NCI-H1694 treated with DMSO at 0.1 percent for 48 hours (cell line): ENCODE results near the gene ZDHHC16.
A peak's percentile ranks its signal among the peaks of the same experiment; 100 is the strongest.
"Not testable (repeated sequence)": the region's sequence is repeated elsewhere in the genome, so short reads cannot be mapped to it uniquely, and the experiment has no call there.

Experiments used
- DNase-seq: peaks from one replicate; lab custom pipeline; 2025; lab: John Stamatoyannopoulos, UW

The ZDHHC16 gene

DNA sequence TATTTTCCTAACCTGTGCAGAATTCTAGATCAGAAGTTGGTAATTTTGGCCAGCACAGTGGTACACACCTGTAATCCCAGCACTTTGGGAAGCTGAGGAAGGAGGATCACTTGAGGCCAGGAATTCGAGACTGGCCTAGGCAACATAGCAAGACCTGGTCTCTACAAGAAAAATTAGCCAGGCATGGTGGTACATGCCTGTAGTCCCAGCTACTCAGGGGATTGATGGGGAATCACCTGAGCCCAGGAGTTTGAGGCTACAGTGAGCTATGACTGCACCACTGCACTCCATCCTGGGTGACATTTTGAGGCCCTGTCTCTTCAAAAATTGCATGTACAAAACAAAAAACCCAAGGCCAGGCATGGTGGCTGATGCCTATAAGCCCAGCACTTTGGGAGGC lies 11.4 kb upstream of the ZDHHC16 start:
- DNase-seq = no peak

DNA sequence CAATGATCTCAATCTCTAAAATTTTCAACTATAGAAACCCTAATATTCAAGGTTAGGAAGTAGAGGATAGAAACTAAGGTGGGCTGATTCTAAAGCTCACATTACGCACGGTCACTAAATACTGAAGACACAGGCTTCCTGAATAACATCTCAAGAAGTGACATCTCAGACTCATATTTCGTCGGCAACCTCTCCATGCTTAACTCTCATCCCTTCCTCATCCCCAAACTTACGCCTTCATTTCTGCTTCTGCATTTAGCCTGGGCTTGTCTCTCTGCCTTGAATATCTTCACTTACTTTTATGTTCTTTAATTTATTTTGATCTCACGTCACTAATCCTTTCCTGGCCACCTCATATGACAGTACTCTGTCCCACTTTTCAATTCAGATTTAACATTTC lies 10.8 kb upstream of the ZDHHC16 start:
- DNase-seq = no peak

DNA sequence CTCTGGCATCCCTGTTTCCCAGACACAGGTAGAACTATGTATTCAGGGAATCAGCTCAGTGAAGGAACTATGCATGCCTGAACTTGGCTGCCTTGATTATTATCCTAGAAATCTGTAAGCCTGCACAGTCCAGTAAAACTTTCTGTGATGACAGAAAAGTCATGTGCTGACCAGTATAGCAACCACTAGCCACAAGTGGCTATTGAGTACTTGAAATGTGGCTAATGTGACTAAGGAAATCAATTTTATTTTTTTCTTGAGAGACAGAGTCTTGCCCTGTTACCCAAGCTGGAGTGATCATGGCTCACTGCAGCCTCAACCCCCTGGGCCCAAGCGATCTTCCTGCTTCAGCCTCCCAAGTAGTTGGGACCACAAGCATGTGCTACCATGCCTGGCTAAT lies 3.7 kb upstream of the ZDHHC16 start:
- no peak for DNase-seq

DNA sequence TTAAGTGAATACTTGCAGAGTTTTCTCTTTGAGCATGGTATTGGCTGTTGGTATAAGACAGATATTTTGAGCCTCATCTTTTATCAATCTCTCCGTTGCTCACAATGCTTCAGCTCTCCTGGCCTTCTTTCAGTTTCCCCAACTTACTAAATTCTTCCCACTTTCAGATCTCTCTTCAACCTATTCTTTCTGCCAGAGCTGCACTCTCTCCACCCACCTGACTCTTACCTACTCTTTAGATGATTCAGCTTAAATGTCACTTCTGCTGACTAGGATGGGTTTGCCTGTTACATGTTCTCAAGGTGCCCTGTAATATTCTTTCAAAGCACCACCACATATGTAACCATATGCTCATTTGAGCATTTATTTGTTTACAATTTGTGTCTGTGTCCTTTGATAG lies 1.8 kb upstream of the ZDHHC16 start:
- no peak for DNase-seq

DNA sequence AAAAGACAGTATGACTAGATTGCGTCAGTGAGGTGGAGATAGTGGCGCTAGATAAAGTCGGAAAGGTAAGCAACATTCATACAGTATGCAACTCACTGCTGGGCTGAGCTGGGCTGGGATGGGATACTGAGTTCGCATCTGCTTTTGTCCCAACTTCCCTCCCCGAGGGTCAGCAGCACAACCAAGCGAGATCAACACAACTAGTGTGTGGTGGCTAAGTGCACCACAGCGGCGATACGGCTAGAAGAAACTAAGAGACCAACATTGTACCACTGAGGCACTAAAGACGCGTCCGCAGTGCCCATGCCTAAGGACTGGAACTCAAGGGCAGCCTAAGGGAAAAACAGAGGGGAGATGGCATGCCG lies 636 bp upstream of the ZDHHC16 start:
- no peak for DNase-seq

DNA sequence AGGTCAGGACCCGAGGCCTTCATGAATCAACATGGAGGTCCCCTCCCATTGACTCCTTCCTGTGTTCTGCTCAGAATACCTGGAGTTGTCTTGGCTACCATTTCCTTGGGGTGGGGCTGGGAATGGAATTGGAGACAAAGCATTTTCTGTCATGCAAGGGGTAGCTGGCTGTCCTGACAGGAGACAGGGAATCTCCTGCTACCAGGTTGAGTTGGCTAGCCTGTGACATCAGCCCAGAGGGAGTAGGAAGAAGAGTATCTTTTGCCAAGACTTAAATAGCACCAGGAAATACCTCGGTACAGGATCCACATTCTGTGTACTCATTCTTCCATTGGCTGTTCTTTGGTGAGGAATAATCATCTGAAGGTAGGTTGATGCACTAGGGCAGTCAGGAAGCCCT lies 4.9 kb downstream of the ZDHHC16 start:
- DNase-seq = no peak

DNA sequence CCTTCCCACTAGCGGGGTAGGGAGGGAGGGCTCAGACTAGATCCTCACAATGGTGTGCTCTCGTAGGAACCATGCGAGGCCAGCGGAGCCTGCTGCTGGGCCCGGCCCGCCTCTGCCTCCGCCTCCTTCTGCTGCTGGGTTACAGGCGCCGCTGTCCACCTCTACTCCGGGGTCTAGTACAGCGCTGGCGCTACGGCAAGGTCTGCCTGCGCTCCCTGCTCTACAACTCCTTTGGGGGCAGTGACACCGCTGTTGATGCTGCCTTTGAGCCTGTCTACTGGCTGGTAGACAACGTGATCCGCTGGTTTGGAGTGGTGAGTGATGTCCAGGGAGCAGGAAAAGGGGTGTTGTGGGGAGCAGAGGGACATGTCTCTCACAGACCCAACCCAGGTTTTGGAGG lies 5.6 kb downstream of the ZDHHC16 start:
- no peak for DNase-seq

DNA sequence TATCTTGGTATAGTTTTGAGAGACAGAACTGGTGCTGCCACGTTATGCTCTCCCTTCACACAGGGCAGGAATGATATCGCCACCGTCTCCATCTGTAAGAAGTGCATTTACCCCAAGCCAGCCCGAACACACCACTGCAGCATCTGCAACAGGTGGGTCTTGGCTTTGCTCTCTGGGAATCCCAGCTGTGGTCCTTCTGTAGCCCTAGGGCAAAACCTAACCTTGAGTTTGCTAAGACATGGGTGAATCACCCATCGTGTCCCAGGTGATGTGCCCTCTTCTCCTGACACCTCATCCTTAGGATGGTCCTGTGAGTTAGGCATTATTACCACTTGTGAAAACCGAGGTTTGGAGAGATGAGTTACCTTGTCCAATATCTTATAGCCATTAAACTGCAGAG lies 6.4 kb downstream of the ZDHHC16 start:
- DNase-seq = no peak

DNA sequence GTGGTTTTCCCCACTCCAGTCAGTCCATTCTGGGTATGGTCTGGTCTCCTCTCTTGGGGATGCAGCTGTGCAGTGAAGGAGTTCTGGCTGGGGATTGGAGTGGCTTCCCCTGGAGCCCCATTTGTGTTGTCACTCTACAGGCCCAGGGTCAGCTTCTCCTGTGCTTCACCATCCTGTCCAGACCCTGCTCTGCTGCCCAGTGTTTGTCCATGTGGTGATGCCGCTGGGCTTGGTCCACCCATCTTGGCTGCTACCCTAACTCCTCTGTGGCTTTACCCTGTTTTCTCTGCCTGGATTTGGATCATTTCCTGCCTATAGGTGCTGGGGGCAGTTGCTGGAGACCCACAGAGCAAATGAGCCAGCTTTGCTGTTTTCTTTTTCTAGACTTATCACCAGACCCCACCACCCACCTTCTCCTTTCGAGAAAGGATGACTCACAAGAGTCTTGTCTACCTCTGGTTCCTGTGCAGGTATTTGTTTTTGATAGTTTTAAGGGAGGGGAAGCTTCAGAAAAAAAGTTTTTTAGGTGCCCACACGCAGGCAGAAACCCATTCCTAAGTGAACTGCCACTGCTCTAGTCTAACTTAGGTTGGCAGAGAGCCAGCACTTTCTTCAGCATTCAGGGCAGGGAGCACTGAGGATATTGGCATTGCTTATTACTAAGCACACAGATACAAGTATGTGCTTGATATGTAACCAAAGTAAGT lies 8.5 kb downstream of the ZDHHC16 start:
- DNase-seq = no peak

DNA sequence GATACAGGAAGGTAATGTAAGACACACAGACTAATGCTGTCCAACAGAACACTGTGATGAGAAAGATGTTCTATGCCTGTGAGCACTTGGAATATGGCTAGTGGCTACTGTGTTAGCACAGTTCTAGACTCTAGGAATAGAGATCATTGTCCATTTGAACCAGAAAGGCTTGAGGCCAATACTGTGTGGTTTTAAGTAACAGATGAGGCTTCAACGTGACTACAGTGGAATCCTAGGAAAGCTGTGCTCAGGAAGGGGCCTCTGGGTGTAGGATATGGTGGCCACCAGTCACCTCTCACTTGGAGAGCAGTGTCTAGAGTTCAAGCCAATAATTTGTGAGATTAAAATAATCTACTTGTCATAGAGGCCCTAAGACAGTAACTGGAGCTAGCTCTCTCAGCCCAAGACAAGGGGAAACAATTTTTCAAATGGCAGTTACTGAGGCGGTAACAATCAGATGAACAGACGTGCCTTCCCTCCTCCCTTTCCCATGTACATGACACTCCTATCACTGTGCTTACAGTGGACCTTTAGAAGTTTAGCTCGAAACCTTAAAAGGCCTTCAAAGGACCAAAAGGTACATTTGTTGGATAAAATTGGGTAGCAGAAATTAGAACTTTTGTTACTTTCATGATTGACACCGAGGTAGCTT lies 10.2 kb downstream of the ZDHHC16 start:
- no peak for DNase-seq

DNA sequence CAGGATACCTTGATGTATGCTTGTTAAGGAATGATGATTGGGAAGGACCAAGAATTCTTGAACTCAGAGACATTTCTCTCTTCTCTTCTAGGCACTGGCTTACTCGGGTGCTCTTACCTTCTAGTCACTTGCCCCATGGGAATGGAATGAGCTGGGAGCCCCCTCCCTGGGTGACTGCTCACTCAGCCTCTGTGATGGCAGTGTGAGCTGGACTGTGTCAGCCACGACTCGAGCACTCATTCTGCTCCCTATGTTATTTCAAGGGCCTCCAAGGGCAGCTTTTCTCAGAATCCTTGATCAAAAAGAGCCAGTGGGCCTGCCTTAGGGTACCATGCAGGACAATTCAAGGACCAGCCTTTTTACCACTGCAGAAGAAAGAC lies 10.7 kb downstream of the ZDHHC16 start:
- no peak for DNase-seq

DNA sequence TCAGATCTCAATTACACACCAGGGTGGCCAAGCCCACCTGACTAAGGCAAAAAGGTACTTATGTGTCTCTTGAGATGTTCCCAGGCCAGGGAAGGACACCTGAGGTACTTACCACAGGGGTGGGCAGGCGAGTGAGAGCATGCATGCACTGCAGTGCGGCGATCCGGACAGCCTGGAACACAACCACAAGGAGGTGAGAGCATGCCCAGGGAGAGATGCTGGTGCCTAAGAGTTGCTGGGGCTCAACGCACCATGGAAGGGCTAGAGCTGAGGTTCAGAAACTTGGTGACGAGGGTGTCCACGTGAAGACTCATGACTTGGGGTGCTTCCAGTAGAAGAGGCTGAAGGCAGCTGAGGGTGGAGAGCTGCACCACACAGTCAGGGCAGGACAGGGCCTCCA lies 13.1 kb downstream of the ZDHHC16 start:
- DNase-seq = no peak

DNA sequence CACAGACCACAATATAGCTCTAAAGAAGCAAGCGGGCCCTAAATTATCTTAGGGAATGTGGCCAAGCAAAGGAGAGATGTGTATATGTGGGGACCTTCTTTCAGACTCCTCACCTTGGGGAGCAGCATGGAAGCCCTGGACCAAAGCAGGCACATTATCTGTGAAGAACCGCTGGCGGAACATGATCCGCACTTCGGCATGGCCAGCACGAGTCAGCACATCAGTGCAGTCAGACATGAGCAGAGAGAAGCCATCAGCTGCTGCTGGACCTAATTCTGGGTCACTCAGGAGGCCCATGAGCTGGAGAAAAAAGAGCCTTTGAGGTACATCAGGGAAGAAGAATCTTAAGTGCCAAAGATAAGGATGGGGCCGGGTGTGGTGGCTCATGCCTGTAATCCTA lies 14.0 kb downstream of the ZDHHC16 start:
- DNase-seq = no peak

DNA sequence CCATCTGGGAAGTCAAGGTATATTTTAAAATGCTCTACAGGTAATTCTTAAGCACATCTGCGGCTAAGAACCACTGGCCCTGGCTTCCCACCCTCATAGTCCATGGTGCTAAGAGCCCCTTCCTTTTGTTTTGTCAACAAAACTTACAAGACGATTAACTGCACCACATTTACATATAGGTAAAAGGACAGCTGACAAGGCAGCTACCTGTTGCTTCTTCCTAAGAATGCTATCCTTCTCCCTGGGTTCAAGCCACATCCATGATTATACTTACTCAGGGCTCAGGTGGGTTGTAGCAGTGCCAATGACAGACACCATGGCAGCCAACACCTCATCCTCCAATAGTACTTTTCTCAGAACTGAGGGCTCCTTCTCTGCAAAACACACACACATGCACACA lies 16.3 kb downstream of the ZDHHC16 start:
- no peak for DNase-seq

DNA sequence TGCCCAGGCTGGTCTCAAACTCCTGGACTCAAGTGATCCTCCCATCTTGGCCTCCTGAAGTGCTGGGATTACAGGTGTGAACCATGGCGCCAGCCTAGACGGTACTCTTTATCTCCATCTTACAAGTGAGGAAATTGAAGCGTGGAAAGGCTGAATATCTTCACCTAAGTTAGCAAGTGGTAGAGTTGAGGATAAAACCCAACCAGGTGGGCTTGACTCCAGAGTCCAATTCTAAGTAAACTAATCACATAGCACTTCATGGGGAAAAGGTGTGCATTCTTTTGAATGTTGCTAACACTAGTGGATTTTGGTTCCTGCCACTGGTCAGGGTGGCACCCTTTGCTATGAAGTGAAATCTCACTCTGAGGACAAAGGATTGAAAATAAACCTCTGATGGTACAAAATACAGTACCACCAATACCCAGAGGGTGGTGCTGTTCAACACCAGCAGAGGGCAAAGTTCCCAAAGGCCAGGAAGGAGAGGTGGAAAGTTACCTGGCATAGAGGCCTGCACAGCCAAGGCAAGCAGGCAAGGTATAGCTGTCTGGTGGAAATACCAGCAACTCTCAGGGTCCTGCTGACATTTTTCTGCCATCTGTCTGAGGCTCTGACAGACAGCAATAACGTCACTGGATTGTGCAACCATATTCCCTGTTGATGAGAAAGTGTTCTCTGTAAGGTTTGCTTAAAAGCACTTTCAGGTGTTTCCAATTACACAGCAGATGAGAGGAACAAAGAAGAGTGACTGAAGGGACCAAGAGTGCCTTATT lies 17.6 kb downstream of the ZDHHC16 start:
- peak; percentile 37 for DNase-seq

DNA sequence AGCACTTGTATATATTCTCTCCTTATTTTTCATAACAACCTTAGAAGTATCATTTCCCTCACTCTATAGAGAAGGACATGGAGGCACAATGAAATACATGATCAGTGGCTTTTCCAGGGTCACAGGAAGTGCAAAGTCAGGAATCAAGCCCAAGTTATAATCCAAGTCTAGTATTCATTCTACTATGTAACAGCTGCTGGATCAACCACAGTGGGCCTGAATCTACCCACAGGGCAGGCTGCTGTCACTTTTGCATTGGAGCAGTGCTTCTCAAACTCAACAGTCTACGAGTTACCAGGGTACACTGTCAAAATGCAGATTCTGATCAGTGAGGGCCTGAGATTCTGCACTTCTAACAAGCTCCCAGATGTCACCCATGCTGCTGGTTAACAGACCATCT lies 18.3 kb downstream of the ZDHHC16 start:
- no peak for DNase-seq

DNA sequence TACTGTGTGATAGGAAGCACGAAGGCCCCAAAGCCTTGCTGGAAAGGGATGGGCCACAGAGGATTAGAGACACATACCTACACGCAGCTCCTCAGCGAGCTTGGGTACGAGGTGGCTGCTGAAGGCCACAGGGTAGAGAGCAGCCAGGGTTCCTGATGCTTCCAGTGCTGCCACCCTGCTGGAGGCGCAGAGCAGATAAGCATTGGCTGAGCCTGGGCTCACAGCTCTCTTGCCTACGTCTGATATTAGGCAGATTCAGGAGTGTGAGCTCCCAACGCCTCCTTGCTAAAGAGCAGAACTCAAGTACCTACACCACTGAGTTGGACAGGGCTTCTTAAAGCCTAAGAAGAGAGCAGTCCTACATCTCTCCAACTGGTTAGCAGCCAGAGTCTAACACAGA lies 20.0 kb downstream of the ZDHHC16 start:
- no peak for DNase-seq

DNA sequence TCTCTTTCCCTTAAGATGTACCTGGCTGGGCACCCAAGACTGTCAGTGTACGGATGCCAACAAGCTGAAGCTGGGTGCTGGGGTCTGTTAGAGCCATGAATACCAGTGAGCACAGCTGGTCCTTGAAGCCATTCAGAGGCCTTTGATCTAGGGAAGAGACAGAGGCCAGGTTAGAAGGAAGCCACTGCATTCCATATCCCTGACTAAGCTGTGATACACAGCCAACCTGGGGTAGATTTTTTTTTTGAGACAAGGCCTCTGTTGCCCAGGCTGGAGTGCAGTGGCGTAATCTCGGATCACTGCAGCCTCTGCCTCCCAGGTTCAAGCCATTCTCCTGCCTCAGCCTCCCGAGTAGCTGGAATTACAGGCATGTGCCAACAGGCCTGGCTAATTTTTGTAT lies 20.8 kb downstream of the ZDHHC16 start:
- no peak for DNase-seq

DNA sequence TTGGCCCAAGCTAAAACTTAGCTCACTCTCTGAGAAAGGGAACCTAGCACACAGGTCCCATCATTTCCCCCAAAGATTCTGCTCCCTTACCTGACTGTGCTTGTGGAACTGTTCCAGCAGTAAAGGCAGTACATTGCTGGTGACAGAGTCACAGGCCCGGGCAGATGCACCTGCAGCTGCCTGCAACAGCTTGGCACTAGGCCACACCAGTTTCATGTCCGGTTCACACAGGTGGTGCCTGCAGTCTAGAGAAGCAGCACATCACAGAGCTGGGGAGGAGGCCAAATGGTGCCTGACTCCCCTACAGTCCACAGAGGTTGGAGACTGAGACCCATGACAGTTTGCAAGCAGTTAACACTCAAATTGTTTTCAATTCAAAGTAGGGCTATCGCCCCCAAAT lies 22.2 kb downstream of the ZDHHC16 start:
- DNase-seq = no peak

DNA sequence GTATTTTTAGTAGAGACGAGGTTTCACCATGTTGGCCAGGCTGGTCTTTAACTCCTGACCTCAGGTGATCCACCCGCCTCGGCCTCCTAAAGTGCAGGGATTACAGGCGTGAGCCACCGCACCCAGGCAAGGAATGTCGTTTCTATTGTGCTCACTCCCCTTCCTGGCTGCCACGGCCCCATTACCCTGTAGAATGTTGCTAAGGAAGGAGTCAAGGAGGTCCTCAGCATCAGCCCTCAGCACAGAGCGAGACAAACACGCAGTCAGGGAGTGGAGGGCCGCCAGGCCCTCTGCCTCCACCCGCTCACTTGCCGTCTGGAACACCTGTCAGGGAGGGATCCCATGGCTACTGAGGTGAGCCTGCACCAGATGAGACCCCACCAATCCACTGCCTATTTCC lies 22.8 kb downstream of the ZDHHC16 start:
- not testable (repeated sequence) for DNase-seq

DNA sequence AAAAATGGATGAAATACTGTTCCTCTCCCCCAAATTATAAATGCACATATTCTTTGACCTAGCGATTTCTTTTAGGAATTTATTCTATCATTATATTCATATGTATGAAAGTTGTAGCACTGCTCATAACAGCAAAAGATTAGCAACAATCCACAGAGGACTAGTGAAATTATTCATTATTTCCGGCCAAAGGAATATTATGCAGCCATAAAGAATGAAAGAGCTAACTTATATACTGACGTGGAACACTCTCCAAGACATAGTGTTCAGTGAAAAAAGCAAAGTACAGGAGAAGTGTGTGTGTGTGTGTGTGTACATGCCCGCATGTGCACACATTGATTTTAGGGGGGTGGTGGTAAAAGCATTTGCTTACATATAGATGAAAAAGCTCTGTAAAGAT lies 28.9 kb downstream of the ZDHHC16 start:
- DNase-seq = no peak

DNA sequence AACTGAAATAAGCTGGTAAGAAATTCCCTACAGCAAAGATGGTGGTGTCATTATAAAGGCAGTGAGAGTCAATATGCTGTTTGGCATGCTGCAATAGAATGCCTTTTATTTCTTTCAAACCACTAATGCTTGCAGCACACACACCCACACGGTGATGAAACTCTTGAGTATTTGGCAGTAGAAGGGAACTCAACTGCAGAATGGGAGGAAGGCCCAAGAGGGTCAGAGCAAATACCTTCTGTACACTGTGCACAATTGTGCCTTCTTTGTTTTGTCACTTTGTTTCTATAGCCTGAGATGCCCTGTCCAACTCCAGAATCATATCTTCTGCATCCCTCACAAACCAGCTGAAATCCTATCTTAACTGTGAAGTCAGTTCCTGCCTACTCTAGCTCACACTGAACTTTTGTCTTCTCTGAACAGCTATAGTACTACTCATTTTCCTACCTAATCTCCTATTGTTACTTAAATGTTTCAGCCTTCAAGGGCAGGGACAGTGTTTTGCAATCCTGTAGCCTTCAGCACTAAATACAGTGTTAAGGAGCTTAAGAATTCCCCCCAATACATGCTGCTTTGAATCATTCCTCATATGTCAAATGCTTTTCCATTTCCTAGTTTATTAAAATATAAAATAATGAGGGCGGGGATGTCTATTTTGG lies 30.1 kb downstream of the ZDHHC16 start:
- DNase-seq = no peak

DNA sequence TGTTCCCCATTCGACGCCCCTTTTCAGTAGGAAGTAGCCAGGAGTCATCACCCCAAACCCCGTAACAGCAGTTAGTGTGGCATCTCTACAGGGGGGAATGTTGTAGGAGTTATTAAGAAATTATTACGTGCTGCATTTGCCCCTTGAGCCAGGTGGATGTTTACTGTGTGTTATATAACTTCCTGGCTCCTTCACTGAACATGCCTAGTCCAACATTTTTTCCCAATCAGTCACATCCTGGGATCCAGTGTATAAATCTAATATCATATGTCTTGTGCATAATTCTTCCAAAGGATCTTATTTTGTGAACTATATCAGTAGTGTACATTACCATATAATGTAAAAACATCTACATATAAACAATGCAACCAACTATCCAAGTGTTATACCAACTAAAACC lies 33.4 kb downstream of the ZDHHC16 start:
- DNase-seq = not testable (repeated sequence)
